C4-2B (cell line): Measurements from ENCODE around the gene SP140.

Experiments
- CTCF ChIP-seq: fragments of 450-650 bp; conservative IDR thresholded peaks from 2 replicates; pipeline ENCODE4 v1.5.1; 2017; ENCODE audit warnings: mild to moderate bottlenecking
- ZFX ChIP-seq: fragments of 450-650 bp; IDR thresholded peaks from 2 replicates; pipeline ENCODE4 v1.6.1; 2017

- TF ChIP-seq CTCF (no peak), ZFX (no peak)
Measured at GRCh38 chr2:230181195-230181594, 44.3 kb upstream of the SP140 start.
